Measurements from ENCODE around the gene TMC1. TPM values are rescaled to one million over a fixed set of nuclear protein-coding genes. Genes with fewer than 3 reads are reported as not detected.

Gene TMC1
- total RNA-seq, 1 donor = 1.3 TPM

DNA sequence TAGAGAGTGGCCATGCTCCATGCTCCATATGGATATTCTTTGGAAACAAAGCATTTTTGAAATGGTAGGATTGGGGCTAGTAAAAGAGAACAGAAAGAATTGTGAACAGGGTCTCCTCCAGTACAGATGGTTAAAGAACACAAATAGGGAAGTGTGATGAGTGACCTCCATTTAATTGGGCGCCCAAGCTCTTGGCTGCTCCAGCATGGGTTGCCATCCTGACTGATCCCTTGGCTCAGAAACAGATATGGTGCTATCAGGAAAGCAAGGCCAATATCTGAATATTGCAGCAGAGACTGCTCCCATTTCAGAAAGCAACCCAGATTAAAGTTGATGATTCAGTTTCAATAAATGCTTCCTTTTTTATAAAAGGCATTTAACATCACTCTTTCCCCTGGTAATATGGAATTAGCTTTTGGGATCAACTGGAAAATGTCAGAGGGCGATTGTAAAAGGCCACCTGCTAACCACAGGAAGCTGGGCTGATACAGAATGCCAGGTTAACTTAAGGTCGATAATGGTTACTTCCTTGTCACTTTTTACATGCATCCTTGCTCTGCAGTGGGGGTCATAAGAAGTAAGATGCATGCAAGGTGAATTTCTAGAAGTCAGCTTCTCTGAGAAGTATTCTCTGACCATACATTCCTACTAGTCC, 52.9 kb downstream of the TMC1 start:
- no peak for DNase-seq (ENCODE audit: low read depth)
- TF ChIP-seq, protein P1, sequence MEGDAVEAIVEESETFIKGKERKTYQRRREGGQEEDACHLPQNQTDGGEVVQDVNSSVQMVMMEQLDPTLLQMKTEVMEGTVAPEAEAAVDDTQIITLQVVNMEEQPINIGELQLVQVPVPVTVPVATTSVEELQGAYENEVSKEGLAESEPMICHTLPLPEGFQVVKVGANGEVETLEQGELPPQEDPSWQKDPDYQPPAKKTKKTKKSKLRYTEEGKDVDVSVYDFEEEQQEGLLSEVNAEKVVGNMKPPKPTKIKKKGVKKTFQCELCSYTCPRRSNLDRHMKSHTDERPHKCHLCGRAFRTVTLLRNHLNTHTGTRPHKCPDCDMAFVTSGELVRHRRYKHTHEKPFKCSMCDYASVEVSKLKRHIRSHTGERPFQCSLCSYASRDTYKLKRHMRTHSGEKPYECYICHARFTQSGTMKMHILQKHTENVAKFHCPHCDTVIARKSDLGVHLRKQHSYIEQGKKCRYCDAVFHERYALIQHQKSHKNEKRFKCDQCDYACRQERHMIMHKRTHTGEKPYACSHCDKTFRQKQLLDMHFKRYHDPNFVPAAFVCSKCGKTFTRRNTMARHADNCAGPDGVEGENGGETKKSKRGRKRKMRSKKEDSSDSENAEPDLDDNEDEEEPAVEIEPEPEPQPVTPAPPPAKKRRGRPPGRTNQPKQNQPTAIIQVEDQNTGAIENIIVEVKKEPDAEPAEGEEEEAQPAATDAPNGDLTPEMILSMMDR (IDR thresholded peaks at IDR 0.05; ENCODE audit: insufficient read depth, low read depth, low read length) = no peak
- H3K4me3 ChIP-seq (ENCODE audit: low read depth, low read length) = no peak overlapping the region

DNA sequence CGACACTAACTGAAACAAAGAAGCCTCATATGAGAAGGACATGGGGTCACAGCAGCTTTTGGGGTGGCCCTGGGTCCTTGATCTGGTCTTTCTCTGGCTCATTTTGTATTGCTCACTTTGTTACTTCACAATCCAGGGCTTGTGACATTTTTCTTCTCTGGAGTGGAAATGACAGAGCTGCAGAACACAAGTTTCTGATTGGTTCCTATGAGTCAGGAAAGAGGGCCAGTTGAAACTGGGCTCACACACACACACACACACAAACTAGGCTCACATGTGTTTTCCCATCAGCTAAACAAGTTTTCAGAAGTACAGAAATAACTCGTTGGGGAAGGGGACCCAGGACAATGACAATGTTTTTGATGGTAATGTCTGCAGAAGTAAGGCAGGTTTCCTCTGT, 54.3 kb downstream of the TMC1 start:
- H3K4me3 ChIP-seq (ENCODE audit: low read depth, low read length) = no peak overlapping the region
- no peak for DNase-seq (ENCODE audit: low read depth)
- TF ChIP-seq, protein P1 (IDR thresholded peaks at IDR 0.05; ENCODE audit: insufficient read depth, low read depth, low read length) = no peak

DNA sequence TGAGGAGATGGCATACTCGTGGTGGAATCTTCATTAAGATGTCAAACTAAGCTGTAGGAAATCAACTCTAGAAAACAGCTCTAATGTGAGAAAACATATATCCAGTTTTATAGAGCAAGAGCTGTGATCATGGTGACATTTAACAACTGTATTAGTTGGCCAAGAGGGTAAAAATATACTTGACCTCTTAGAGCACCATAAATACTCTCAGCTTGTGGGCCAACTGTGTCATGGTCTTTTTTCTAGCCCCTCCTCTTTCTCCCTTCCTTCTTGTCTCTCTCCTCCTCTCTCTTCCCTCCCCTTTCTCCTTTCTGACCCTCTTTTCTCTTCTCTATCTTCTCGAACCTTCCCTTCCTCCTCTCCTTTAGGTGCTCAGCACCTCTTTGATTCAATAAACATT, 54.7 kb downstream of the TMC1 start:
- TF ChIP-seq, protein P1 (IDR thresholded peaks at IDR 0.05; ENCODE audit: insufficient read depth, low read depth, low read length) = no peak
- no peak for DNase-seq (ENCODE audit: low read depth)
- H3K4me3 ChIP-seq (ENCODE audit: low read depth, low read length) = no peak overlapping the region

DNA sequence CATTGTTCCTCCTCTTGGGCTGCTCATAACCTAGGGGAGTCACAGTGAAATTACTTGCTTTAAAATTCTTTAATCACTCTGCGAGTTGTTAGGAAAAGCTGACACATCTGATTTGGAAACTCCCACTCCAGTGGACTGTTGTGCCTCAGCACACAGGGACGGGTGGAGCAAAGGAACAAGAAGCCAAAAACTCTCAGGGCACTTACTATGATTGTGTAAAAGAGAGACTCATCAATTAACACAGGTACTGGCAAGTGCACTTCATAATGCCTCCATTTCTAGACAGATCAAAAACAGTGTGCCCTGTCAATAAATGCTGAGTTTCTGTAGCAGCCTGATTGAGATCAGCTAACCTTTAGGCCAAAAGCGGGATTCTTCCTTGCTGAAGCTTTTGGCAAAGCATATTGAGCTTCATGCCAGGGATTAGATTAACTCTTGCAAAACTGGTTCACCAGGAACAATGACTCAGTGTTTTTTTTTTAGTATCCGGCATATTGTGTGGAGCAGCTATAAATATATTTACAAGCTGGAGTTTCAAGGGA, 55.9 kb downstream of the TMC1 start:
- H3K4me3 ChIP-seq (ENCODE audit: low read depth, low read length) = no peak overlapping the region
- peak; percentile 90 for DNase-seq (ENCODE audit: low read depth)
- TF ChIP-seq, protein P1 (IDR thresholded peaks at IDR 0.05; ENCODE audit: insufficient read depth, low read depth, low read length) = no peak

DNA sequence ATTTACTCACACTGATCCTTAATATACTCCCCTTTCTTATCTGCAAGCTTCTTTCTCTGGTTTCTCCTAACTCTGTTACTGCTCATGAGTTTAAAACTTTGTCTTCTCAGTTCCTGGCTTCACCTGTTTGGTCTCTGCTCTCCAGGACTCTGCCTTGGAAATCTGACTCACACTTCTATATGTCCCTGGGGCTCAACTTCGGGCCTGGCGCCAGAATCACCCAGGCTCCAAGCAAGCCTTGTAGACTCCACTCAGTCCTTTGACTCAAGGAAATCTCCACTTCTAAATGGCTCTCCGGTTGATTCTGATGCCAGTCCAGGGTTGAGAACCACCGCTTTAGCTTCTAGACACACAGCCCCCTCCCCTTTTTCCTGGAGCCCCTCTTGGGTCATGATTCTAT, 57.8 kb downstream of the TMC1 start:
- TF ChIP-seq, protein P1 (IDR thresholded peaks at IDR 0.05; ENCODE audit: insufficient read depth, low read depth, low read length) = no peak
- H3K4me3 ChIP-seq (ENCODE audit: low read depth, low read length) = no peak overlapping the region
- peak; percentile 60 for DNase-seq (ENCODE audit: low read depth)

DNA sequence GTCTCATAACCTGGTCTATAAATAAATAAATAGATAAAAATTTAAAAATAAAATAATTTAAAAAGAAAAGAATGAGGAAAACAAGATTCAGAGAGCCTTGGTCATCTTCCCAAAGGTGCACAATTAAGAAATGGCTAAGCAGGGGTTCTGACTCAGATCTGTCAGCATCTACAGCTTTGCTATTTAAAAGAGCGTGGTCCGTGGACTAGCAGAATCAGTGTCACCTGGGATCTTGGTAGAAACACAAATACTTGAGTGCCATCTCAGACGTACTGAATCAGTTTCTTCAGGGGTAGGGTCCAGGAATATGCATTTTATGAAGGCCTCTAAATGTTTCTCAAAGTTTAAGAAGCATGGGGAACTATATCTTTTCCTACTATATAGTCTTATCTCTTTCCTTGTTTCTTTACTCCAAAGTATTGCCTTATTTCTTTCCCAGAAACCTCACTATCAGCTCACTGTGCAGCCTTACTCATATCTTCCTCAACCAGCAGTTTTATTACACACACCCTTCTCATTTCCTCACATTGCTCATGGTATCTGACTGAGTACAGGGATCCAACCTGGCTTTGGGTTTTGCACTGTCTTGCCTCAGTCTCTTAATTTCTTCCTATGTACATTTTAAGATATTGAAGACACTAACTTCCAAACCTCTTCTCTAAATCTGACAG, 58.6 kb downstream of the TMC1 start:
- no peak overlapping the region for H3K4me3 ChIP-seq (ENCODE audit: low read depth, low read length)
- DNase-seq (ENCODE audit: low read depth) = peak; percentile 80
- TF ChIP-seq, protein P1 (IDR thresholded peaks at IDR 0.05; ENCODE audit: insufficient read depth, low read depth, low read length) = no peak

Measured in fibroblast of villous mesenchyme (primary cell).